ENCODE results near the gene APOL5. TPM values are rescaled to one million over a fixed set of nuclear protein-coding genes. Genes with fewer than 3 reads are reported as not detected.
A peak's percentile ranks its signal among the peaks of the same experiment; 100 is the strongest.

The APOL5 gene
- total RNA-seq, 1 experiment from 2014 or later, result not detected

DNA sequence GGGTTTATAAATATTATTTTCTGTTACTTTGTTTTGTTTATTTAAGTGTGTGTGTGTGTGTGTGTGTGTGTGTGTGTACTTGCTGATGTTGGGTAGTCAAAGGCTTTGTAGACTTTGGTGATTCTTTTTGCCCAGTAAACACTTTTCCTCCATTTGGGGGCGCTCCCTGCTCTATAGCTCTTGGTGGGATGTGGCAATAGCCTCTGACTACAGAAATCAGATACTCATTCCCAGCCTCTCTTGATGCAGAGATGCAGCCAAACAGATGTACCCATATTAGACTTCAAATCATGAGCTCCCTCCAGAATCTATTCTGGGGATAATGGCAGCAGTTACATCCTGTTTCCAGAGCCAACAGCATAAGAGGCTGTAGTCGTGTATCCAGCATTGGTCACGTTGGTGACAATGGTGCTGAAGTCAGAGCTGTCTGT, 33.4 kb upstream of the APOL5 start:
- H3K4me2 ChIP-seq (ENCODE audit: low read depth, low read length, poor library complexity, severe bottlenecking), result no peak overlapping the region

GRCh38 chr22:35684732-35685131, 32.9 kb upstream of the APOL5 start:
- H3K27me3 ChIP-seq (ENCODE audit: low read length), result no peaks in the 10 kb centered on the region
- H4K20me1 ChIP-seq (ENCODE audit: insufficient read depth, low read depth, low read length), result 0 out of 2 replicates have a peak, but pooled peaks cover 4% of the 10 kb centered on the region
- H3K9me3 ChIP-seq (ENCODE audit: low read length), result no peaks in the 10 kb centered on the region
- DNase-seq, result no peak
- no peak overlapping the region for H3K4me3 ChIP-seq (ENCODE audit: low read length)
- no peaks in the 10 kb centered on the region for H3K4me1 ChIP-seq (ENCODE audit: low read length)
- H3K4me2 ChIP-seq (ENCODE audit: low read depth, low read length, poor library complexity, severe bottlenecking), result no peak overlapping the region
- no peaks in the 10 kb centered on the region for H3K9me2 ChIP-seq (replicated peaks; ENCODE audit: insufficient read depth, low read length)
- H3K9ac ChIP-seq (ENCODE audit: low read length), result no peak overlapping the region
- no peak overlapping the region for H3K27ac ChIP-seq (ENCODE audit: low read length)
- no peaks in the 10 kb centered on the region for H3K79me2 ChIP-seq (ENCODE audit: low read length)
- no peak overlapping the region for H2AFZ ChIP-seq (ENCODE audit: low read length)
- H3K36me3 ChIP-seq (ENCODE audit: insufficient read depth, low read length), result no peaks in the 10 kb centered on the region

More for the DNA sequence above, 33.4 kb upstream of the APOL5 start:
- Histone ChIP-seq H3K4me1 (ENCODE audit: low read length) (no peaks in the 10 kb centered on the region), H3K27me3 (ENCODE audit: low read length) (no peaks in the 10 kb centered on the region), H4K20me1 (ENCODE audit: insufficient read depth, low read depth, low read length) (0 out of 2 replicates have a peak, but pooled peaks cover 4% of the 10 kb centered on the region), H3K9me2 (replicated peaks; ENCODE audit: insufficient read depth, low read length) (no peaks in the 10 kb centered on the region), H3K79me2 (ENCODE audit: low read length) (no peaks in the 10 kb centered on the region), H3K27ac (ENCODE audit: low read length) (no peak overlapping the region), H3K9ac (ENCODE audit: low read length) (no peak overlapping the region), H3K4me3 (ENCODE audit: low read length) (no peak overlapping the region), H3K36me3 (ENCODE audit: insufficient read depth, low read length) (no peaks in the 10 kb centered on the region), H2AFZ (ENCODE audit: low read length) (no peak overlapping the region), H3K9me3 (ENCODE audit: low read length) (no peaks in the 10 kb centered on the region)
- peak; percentile 75 for DNase-seq

GRCh38 chr22:35685731-35686130, 31.9 kb upstream of the APOL5 start:
- Histone ChIP-seq H3K9me2 (replicated peaks; ENCODE audit: insufficient read depth, low read length) (no peaks in the 10 kb centered on the region), H2AFZ (ENCODE audit: low read length) (no peak overlapping the region), H3K27ac (ENCODE audit: low read length) (no peak overlapping the region), H4K20me1 (ENCODE audit: insufficient read depth, low read depth, low read length) (0 out of 2 replicates have a peak, but pooled peaks cover 4% of the 10 kb centered on the region), H3K4me1 (ENCODE audit: low read length) (no peaks in the 10 kb centered on the region), H3K9me3 (ENCODE audit: low read length) (no peaks in the 10 kb centered on the region), H3K27me3 (ENCODE audit: low read length) (no peaks in the 10 kb centered on the region), H3K79me2 (ENCODE audit: low read length) (no peaks in the 10 kb centered on the region), H3K4me3 (ENCODE audit: low read length) (no peak overlapping the region), H3K4me2 (ENCODE audit: low read depth, low read length, poor library complexity, severe bottlenecking) (no peak overlapping the region), H3K36me3 (ENCODE audit: insufficient read depth, low read length) (no peaks in the 10 kb centered on the region), H3K9ac (ENCODE audit: low read length) (no peak overlapping the region)
- DNase-seq, result no peak

DNA sequence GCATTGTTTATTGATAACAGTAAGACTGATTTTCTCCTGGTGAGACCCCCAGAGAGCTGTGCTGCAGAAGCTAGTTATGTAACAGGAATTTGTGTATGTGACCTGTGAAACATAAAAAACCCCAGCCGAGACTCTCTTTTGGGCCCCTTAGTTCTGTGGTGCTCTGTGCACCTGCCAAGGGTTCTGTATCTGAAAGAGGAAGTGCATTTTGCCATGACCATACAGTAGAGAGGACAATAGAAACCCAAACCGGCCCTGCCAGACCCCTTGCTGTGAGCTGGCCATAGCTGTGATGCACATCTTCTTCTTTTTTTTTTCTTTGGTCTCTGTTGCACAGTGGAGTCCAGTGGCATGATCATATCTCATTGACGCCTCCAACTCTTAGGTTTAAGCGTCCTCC, 31.4 kb upstream of the APOL5 start:
- no peaks in the 10 kb centered on the region for H3K9me3 ChIP-seq (ENCODE audit: low read length)
- no peaks in the 10 kb centered on the region for H3K36me3 ChIP-seq (ENCODE audit: insufficient read depth, low read length)
- no peak overlapping the region for H3K4me2 ChIP-seq (ENCODE audit: low read depth, low read length, poor library complexity, severe bottlenecking)
- no peak for DNase-seq
- no peak overlapping the region for H2AFZ ChIP-seq (ENCODE audit: low read length)
- H3K9ac ChIP-seq (ENCODE audit: low read length), result no peak overlapping the region
- no peak overlapping the region for H3K27ac ChIP-seq (ENCODE audit: low read length)
- H3K9me2 ChIP-seq (replicated peaks; ENCODE audit: insufficient read depth, low read length), result no peaks in the 10 kb centered on the region
- H3K4me3 ChIP-seq (ENCODE audit: low read length), result no peak overlapping the region
- H3K4me1 ChIP-seq (ENCODE audit: low read length), result no peaks in the 10 kb centered on the region
- no peaks in the 10 kb centered on the region for H3K79me2 ChIP-seq (ENCODE audit: low read length)
- H4K20me1 ChIP-seq (ENCODE audit: insufficient read depth, low read depth, low read length), result 0 out of 2 replicates have a peak, but pooled peaks cover 4% of the 10 kb centered on the region
- no peaks in the 10 kb centered on the region for H3K27me3 ChIP-seq (ENCODE audit: low read length)

GRCh38 chr22:35687461-35687860, 30.2 kb upstream of the APOL5 start:
- no peaks in the 10 kb centered on the region for H3K9me2 ChIP-seq (replicated peaks; ENCODE audit: insufficient read depth, low read length)
- H3K9ac ChIP-seq (ENCODE audit: low read length), result no peak overlapping the region
- H3K4me1 ChIP-seq (ENCODE audit: low read length), result no peaks in the 10 kb centered on the region
- H3K79me2 ChIP-seq (ENCODE audit: low read length), result no peaks in the 10 kb centered on the region
- H3K9me3 ChIP-seq (ENCODE audit: low read length), result no peaks in the 10 kb centered on the region
- no peaks in the 10 kb centered on the region for H3K36me3 ChIP-seq (ENCODE audit: insufficient read depth, low read length)
- no peak overlapping the region for H3K27ac ChIP-seq (ENCODE audit: low read length)
- no peak for DNase-seq
- H4K20me1 ChIP-seq (ENCODE audit: insufficient read depth, low read depth, low read length), result 0 out of 2 replicates have a peak, but pooled peaks cover 4% of the 10 kb centered on the region
- no peaks in the 10 kb centered on the region for H3K27me3 ChIP-seq (ENCODE audit: low read length)
- H2AFZ ChIP-seq (ENCODE audit: low read length), result no peak overlapping the region
- no peak overlapping the region for H3K4me3 ChIP-seq (ENCODE audit: low read length)
- no peak overlapping the region for H3K4me2 ChIP-seq (ENCODE audit: low read depth, low read length, poor library complexity, severe bottlenecking)

GRCh38 chr22:35688913-35689675, 28.6 kb upstream of the APOL5 start:
- no peak overlapping the region for H3K4me2 ChIP-seq (ENCODE audit: low read depth, low read length, poor library complexity, severe bottlenecking)
- H2AFZ ChIP-seq (ENCODE audit: low read length), result no peak overlapping the region
- H3K4me3 ChIP-seq (ENCODE audit: low read length), result no peak overlapping the region
- no peak overlapping the region for H3K27ac ChIP-seq (ENCODE audit: low read length)
- no peaks in the 10 kb centered on the region for H4K20me1 ChIP-seq (ENCODE audit: insufficient read depth, low read depth, low read length)
- H3K4me1 ChIP-seq (ENCODE audit: low read length), result no peaks in the 10 kb centered on the region
- no peaks in the 10 kb centered on the region for H3K36me3 ChIP-seq (ENCODE audit: insufficient read depth, low read length)
- H3K79me2 ChIP-seq (ENCODE audit: low read length), result no peaks in the 10 kb centered on the region
- DNase-seq, result no peak
- H3K9me3 ChIP-seq (ENCODE audit: low read length), result no peaks in the 10 kb centered on the region
- no peak overlapping the region for H3K9ac ChIP-seq (ENCODE audit: low read length)
- H3K27me3 ChIP-seq (ENCODE audit: low read length), result no peaks in the 10 kb centered on the region
- H3K9me2 ChIP-seq (replicated peaks; ENCODE audit: insufficient read depth, low read length), result no peaks in the 10 kb centered on the region

DNA sequence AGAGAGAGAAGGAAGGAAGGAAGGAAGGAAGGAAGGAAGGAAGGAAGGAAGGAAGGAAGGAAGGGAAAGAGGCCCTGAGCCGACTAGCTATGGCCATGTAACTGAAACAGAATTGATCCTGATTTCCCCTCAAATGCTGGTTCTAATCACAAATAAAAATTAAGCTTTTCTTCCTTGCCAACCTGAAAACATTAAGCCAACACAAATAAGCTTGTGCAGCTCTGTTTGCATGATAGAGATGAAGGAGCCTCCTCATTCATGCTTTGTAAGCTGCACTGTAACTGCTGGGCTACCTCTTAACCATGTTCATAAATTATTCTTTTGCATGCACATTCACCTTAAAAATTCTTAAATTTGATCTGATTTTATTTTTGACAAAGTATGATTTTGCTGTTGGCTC, 27.7 kb upstream of the APOL5 start:
- H3K36me3 ChIP-seq (ENCODE audit: insufficient read depth, low read length), result no peaks in the 10 kb centered on the region
- H3K4me2 ChIP-seq (ENCODE audit: low read depth, low read length, poor library complexity, severe bottlenecking), result no peak overlapping the region
- H3K27me3 ChIP-seq (ENCODE audit: low read length), result no peaks in the 10 kb centered on the region
- no peaks in the 10 kb centered on the region for H4K20me1 ChIP-seq (ENCODE audit: insufficient read depth, low read depth, low read length)
- no peak overlapping the region for H2AFZ ChIP-seq (ENCODE audit: low read length)
- no peaks in the 10 kb centered on the region for H3K4me1 ChIP-seq (ENCODE audit: low read length)
- no peak overlapping the region for H3K9ac ChIP-seq (ENCODE audit: low read length)
- no peaks in the 10 kb centered on the region for H3K9me2 ChIP-seq (replicated peaks; ENCODE audit: insufficient read depth, low read length)
- H3K4me3 ChIP-seq (ENCODE audit: low read length), result no peak overlapping the region
- H3K27ac ChIP-seq (ENCODE audit: low read length), result no peak overlapping the region
- H3K79me2 ChIP-seq (ENCODE audit: low read length), result no peaks in the 10 kb centered on the region
- no peak for DNase-seq
- H3K9me3 ChIP-seq (ENCODE audit: low read length), result no peaks in the 10 kb centered on the region

DNA sequence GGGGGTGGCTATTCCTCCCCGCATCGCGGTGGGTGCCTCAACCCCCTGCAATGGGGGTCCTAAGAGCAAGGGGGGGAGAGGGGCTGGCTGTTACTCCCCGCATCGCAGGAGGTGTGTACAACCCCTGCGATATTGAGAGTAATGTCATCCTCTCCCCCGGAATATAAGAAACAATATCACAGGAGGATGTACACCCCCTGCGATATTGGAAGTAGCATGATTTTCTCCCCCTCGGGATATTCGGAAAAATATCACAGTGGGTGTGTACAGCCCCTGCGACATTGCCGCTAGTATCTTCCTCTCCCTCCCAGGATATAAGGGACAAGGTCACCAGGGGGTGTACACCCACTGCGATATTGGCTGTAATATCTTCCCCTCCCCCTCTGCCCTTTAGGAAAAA, 22.5 kb upstream of the APOL5 start:
- Histone ChIP-seq H3K27ac (ENCODE audit: low read length) (no peak overlapping the region), H3K27me3 (ENCODE audit: low read length) (no peaks in the 10 kb centered on the region), H2AFZ (ENCODE audit: low read length) (no peak overlapping the region), H3K9me2 (replicated peaks; ENCODE audit: insufficient read depth, low read length) (no peaks in the 10 kb centered on the region), H3K36me3 (ENCODE audit: insufficient read depth, low read length) (no peaks in the 10 kb centered on the region), H4K20me1 (ENCODE audit: insufficient read depth, low read depth, low read length) (no peaks in the 10 kb centered on the region), H3K9ac (ENCODE audit: low read length) (no peak overlapping the region), H3K9me3 (ENCODE audit: low read length) (no peaks in the 10 kb centered on the region), H3K4me3 (ENCODE audit: low read length) (no peak overlapping the region), H3K4me1 (ENCODE audit: low read length) (no peaks in the 10 kb centered on the region), H3K4me2 (ENCODE audit: low read depth, low read length, poor library complexity, severe bottlenecking) (no peak overlapping the region), H3K79me2 (ENCODE audit: low read length) (no peaks in the 10 kb centered on the region)
- DNase-seq, result no peak
